Vagina (tissue), 2 donors: ENCODE measurements around the gene MRPL50. TPM values are rescaled to one million over a fixed set of nuclear protein-coding genes. Genes with fewer than 3 reads are reported as not detected.

Source experiments
- DNase-seq, 2 donors: peaks; one replicate each; pipeline ENCODE4 v3.0.0-alpha.2; 2017; ENCODE audit errors: extremely low spot score in 2 of 2
- H3K27ac ChIP-seq: fragments of 200-600 bp; sonication (generic); one replicate; pipeline ENCODE4 v1.5.1; 2019
- H3K27me3 ChIP-seq: fragments of 200-600 bp; sonication (generic); one replicate; pipeline ENCODE4 v1.5.1; 2019
- H3K36me3 ChIP-seq, 2 donors: fragments of 200-600 bp; sonication (generic); one replicate each; pipeline ENCODE4 v1.5.1; 2017 to 2019
- H3K4me1 ChIP-seq: fragments of 200-600 bp; sonication (generic); one replicate; pipeline ENCODE4 v1.5.1; 2019
- H3K4me3 ChIP-seq, 2 donors: fragments of 200-600 bp; sonication (generic); 1 replicate in 1 of 2; 2 replicates in 1 of 2; pipeline ENCODE4 v1.5.1; 2016 to 2019
- H3K9me3 ChIP-seq: fragments of 200-600 bp; sonication (generic); one replicate; pipeline ENCODE4 v1.5.1; 2019
- POLR2A ChIP-seq, 2 donors: fragments of 450-650 bp; IDR thresholded peaks; one replicate each; pipeline ENCODE4 v1.6.1; 2017; ENCODE audit warnings: antibody characterized with exemption in 2 of 2, mild to moderate bottlenecking in 2 of 2, moderate library complexity in 2 of 2
- POLR2AphosphoS5 ChIP-seq, 2 donors: sonication (generic); formaldehyde crosslinking; IDR thresholded peaks; one replicate each; pipeline ENCODE4 v1.9.0; 2017; ENCODE audit warnings: antibody characterized with exemption in 2 of 2, mild to moderate bottlenecking in 2 of 2, low read depth in 1 of 2; ENCODE audit not compliant: insufficient read depth in 1 of 2
- intact Hi-C: fragments of 100-400 bp; cut with DNase I; formaldehyde crosslinking; loops from one replicate; pipeline ENCODE4 v1.15.1; 2023
- total RNA-seq: library from RNA; depleted of rRNA; stranded (reverse); fragments of >200 nt; gene quantifications from one replicate; pipeline ENCODE4 v1.2.3, GENCODE V29; 2016
- TF ChIP-seq, protein P1 (sequence below), 3 experiments: fragments of 450-650 bp in 2 of 3; fragments of 200-600 bp in 1 of 3; sonication (generic) in 1 of 3; IDR thresholded peaks; one replicate each; pipeline ENCODE4 v1.5.1; 2017 to 2019; ENCODE audit warnings: antibody characterized with exemption in 3 of 3, mild to moderate bottlenecking in 2 of 3, moderate library complexity in 2 of 3

Gene MRPL50
- total RNA-seq, 1 donor from 2014 or later = 8.8 TPM

GRCh38 chr9:101353683-101354082 is 44.7 kb downstream of the MRPL50 start:
- H3K27ac ChIP-seq = no peak overlapping the region
- no peaks in the 10 kb centered on the region for H3K9me3 ChIP-seq
- H3K4me1 ChIP-seq = no peaks in the 10 kb centered on the region
- no peak for DNase-seq
- intact Hi-C loops = no loop called here
- TF ChIP-seq POLR2AphosphoS5 (IDR thresholded peaks at IDR 0.05; ENCODE audit: insufficient read depth in 1 of 2, low read depth in 1 of 2) (no peak), POLR2A (IDR thresholded peaks at IDR 0.05) (no peak)
- TF ChIP-seq, protein P1, sequence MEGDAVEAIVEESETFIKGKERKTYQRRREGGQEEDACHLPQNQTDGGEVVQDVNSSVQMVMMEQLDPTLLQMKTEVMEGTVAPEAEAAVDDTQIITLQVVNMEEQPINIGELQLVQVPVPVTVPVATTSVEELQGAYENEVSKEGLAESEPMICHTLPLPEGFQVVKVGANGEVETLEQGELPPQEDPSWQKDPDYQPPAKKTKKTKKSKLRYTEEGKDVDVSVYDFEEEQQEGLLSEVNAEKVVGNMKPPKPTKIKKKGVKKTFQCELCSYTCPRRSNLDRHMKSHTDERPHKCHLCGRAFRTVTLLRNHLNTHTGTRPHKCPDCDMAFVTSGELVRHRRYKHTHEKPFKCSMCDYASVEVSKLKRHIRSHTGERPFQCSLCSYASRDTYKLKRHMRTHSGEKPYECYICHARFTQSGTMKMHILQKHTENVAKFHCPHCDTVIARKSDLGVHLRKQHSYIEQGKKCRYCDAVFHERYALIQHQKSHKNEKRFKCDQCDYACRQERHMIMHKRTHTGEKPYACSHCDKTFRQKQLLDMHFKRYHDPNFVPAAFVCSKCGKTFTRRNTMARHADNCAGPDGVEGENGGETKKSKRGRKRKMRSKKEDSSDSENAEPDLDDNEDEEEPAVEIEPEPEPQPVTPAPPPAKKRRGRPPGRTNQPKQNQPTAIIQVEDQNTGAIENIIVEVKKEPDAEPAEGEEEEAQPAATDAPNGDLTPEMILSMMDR (IDR thresholded peaks at IDR 0.05) = no peak
- no peak overlapping the region for H3K4me3 ChIP-seq
- H3K27me3 ChIP-seq = no peaks in the 10 kb centered on the region
- no peaks in the 10 kb centered on the region for H3K36me3 ChIP-seq

DNA sequence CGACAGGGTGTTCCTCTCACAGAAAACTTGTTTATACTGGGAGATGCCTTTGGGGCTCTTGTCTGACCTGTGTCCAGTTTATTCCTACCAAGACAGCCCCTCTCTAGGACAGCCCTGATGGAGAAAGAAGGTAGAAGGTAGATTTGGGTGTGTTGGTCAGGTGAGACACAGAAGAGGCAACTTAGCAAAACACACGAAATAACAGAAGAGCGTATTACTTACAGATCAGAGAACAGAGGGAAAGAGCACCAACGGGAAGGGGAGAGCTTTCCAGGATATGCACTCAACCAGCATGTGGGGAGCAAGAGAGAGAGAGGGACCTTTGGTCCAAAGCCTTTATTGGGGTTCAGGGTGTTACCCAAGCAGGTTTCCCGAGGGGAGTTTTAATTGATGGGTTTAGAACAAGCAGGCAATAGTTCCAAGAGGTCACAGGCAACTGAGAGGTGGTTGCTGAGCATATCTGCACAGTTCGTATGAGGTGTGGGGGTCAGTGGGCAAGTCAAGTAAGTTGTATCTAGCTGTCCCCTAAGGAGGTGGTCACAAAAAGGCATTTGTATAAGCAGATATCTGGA is 45.4 kb downstream of the MRPL50 start:
- no peak for DNase-seq
- H3K4me1 ChIP-seq = no peaks in the 10 kb centered on the region
- intact Hi-C loops = no loop called here
- no peaks in the 10 kb centered on the region for H3K27me3 ChIP-seq
- H3K4me3 ChIP-seq = no peak overlapping the region
- no peaks in the 10 kb centered on the region for H3K36me3 ChIP-seq
- no peaks in the 10 kb centered on the region for H3K9me3 ChIP-seq
- TF ChIP-seq POLR2A (IDR thresholded peaks at IDR 0.05) = no peak
- TF ChIP-seq POLR2AphosphoS5 (IDR thresholded peaks at IDR 0.05; ENCODE audit: insufficient read depth in 1 of 2, low read depth in 1 of 2) = no peak
- TF ChIP-seq, protein P1 (IDR thresholded peaks at IDR 0.05) = no peak
- no peak overlapping the region for H3K27ac ChIP-seq

DNA sequence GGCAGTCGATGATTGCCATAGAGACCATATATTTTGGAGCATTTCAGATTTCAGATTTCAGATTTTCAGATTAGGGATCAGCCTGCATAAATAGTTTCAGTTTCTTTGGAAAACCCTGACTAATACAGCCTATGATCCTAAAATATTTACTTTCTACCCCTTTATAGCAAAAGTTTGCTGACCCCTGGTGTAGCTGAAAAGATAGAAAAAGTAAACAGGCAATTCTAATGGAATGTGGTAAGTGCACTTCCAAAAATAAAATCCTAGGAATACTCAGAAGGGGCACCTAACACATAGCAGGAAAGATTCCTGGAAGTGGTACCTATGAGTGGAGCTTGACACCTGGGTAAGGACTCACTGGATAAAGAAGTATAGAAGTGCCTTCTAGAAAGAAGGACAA is 48.1 kb downstream of the MRPL50 start:
- no peak for DNase-seq
- Histone ChIP-seq H3K9me3 (no peaks in the 10 kb centered on the region), H3K36me3 (no peaks in the 10 kb centered on the region), H3K4me1 (no peaks in the 10 kb centered on the region), H3K27ac (no peak overlapping the region), H3K27me3 (no peaks in the 10 kb centered on the region), H3K4me3 (no peak overlapping the region)
- intact Hi-C loops = no loop called here
- no peak for TF ChIP-seq POLR2AphosphoS5 (IDR thresholded peaks at IDR 0.05; ENCODE audit: insufficient read depth in 1 of 2, low read depth in 1 of 2)
- no peak for TF ChIP-seq POLR2A (IDR thresholded peaks at IDR 0.05)
- TF ChIP-seq, protein P1 (IDR thresholded peaks at IDR 0.05) = no peak

GRCh38 chr9:101342595-101342994 is 55.8 kb downstream of the MRPL50 start:
- intact Hi-C loops = no loop called here
- no peak for TF ChIP-seq POLR2AphosphoS5 (IDR thresholded peaks at IDR 0.05; ENCODE audit: insufficient read depth in 1 of 2, low read depth in 1 of 2)
- TF ChIP-seq, protein P1 (IDR thresholded peaks at IDR 0.05) = no peak
- TF ChIP-seq POLR2A (IDR thresholded peaks at IDR 0.05) = no peak
- DNase-seq = no peak
- no peaks in the 10 kb centered on the region for H3K36me3 ChIP-seq
- H3K27me3 ChIP-seq = no peaks in the 10 kb centered on the region
- H3K27ac ChIP-seq = no peak overlapping the region
- no peak overlapping the region for H3K4me3 ChIP-seq
- no peaks in the 10 kb centered on the region for H3K4me1 ChIP-seq
- H3K9me3 ChIP-seq = no peaks in the 10 kb centered on the region

GRCh38 chr9:101341958-101342357 is 56.5 kb downstream of the MRPL50 start:
- intact Hi-C loops = no loop called here
- no peaks in the 10 kb centered on the region for H3K27me3 ChIP-seq
- no peak overlapping the region for H3K4me3 ChIP-seq
- no peaks in the 10 kb centered on the region for H3K9me3 ChIP-seq
- no peaks in the 10 kb centered on the region for H3K4me1 ChIP-seq
- no peaks in the 10 kb centered on the region for H3K36me3 ChIP-seq
- no peak for TF ChIP-seq POLR2AphosphoS5 (IDR thresholded peaks at IDR 0.05; ENCODE audit: insufficient read depth in 1 of 2, low read depth in 1 of 2)
- TF ChIP-seq POLR2A (IDR thresholded peaks at IDR 0.05) = no peak
- TF ChIP-seq, protein P1 (IDR thresholded peaks at IDR 0.05) = no peak
- H3K27ac ChIP-seq = no peak overlapping the region
- no peak for DNase-seq
